ENCODE data around the gene MGAT3. TPM values are rescaled to one million over a fixed set of nuclear protein-coding genes. Genes with fewer than 3 reads are reported as not detected.
"Not testable (repeated sequence)": the region's sequence is repeated elsewhere in the genome, so short reads cannot be mapped to it uniquely, and the experiment has no call there.

The MGAT3 gene
- total and polyA plus RNA-seq, 2 experiments from 2014 or later = 7.0 to 20.0 TPM

DNA sequence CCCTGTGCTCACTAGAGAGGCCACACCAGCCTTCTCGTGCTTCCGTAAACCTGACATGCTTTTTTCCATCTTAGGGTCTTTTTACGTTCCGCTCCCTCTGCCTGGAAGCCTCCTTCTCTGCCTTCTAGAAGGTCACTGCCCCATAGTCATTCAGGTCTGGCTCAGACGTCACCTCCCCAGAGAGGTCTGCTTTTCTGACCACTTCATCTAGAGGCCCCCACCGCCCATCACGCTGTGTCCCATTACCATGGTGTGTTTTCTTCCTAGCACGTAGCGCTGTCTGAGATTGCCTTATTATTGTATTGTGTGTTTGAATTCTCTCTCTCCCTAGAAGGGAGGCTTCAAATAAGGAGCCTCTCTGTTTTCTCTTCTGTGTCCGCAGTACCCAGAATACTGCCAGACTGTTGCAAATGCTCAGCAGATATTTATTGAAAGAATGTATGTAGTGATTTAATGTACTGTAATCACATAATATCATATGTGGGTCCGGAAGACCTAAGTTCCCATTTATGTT lies 47.2 kb upstream of the MGAT3 start:
- Histone ChIP-seq H2AFZ (no peak overlapping the region), H3K27me3 (no peaks in the 10 kb centered on the region), H4K20me1 (ENCODE audit: insufficient read depth, poor library complexity, severe bottlenecking) (no peaks in the 10 kb centered on the region), H3K4me3 (no peak overlapping the region), H3K4me1 (ENCODE audit: insufficient read depth) (no peaks in the 10 kb centered on the region), H3K9me2 (replicated peaks; ENCODE audit: insufficient read depth) (no peaks in the 10 kb centered on the region), H3K36me3 (replicated peaks; ENCODE audit: insufficient read depth, low read depth) (no peaks in the 10 kb centered on the region), H3K4me2 (no peak overlapping the region), H3K79me2 (peaks cover 56% of the 10 kb centered on the region), H3K9me3 (ENCODE audit: low read depth) (no peaks in the 10 kb centered on the region), H3K27ac (no peak overlapping the region)
- no peak for TF ChIP-seq EZH2 (IDR thresholded peaks at IDR 0.05; ENCODE audit: borderline replicate concordance)
- no peak for TF ChIP-seq CTCF (IDR thresholded peaks at IDR 0.05; ENCODE audit: poor library complexity)
- TF ChIP-seq EZH2phosphoT487 (IDR thresholded peaks at IDR 0.05; ENCODE audit: low read depth, severe bottlenecking, unreplicated experiment) = no peak
- WGBS (ENCODE audit: low lambda C conversion rate, missing lambda C conversion rate) = 96% methylated on average over 11 of the region's 11 CpGs
- no peak for DNase-seq (ENCODE audit: low spot score)

DNA sequence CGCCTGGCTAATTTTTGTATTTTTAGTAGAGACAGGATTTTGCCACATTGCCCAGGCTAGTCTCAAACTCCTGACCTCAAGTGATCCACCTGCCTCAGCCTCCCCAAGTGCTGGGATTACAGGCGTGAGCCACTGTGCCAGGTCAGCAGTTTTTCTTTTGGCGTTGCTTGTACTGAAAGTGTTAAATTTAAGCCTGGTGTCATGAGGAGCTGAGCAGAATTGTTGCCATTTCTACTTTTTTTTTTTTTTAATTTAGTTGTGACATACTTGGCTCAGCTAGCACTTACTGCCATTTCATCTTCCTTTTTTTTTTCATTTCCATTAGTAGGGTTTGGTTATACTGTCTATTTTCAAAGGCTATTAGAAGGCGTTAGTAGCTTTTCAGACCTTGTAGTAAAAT lies 46.5 kb upstream of the MGAT3 start:
- Histone ChIP-seq H3K9me2 (replicated peaks; ENCODE audit: insufficient read depth) (no peaks in the 10 kb centered on the region), H3K4me1 (ENCODE audit: insufficient read depth) (no peaks in the 10 kb centered on the region)

DNA sequence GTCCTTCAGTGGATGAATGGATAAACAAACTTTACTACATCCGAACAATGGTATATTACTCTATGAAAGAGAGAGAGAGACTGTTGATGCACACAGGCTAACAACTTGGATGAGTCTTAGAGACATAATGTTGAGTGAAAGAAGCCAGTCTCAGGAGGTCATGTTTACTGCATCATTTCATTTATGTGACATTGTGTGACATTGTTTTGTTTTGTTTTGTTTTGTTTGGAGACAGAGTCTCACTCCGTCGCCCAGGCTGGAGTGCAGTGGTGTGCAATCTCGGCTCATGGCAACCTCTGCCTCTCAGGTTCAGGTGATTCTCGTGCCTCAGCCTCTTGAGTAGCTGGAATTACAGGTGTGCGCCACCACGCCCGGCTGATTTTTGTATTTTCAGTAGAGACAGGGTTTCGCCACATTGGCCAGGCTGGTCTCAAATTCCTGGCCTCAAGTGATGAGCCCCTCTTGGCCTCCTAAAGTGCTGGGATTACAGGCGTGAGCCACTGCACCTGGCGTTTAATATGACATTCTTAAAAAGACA lies 44.9 kb upstream of the MGAT3 start:
- WGBS (ENCODE audit: low lambda C conversion rate, missing lambda C conversion rate) = 92% methylated on average over 11 of the region's 11 CpGs
- H3K36me3 ChIP-seq (replicated peaks; ENCODE audit: insufficient read depth, low read depth); H3K9me3 ChIP-seq (ENCODE audit: low read depth); H3K4me1 ChIP-seq (ENCODE audit: insufficient read depth); H3K4me3 ChIP-seq; H2AFZ ChIP-seq; H3K27me3 ChIP-seq; H3K27ac ChIP-seq; H4K20me1 ChIP-seq (ENCODE audit: insufficient read depth, poor library complexity, severe bottlenecking); DNase-seq (ENCODE audit: low spot score); H3K4me2 ChIP-seq; H3K9me2 ChIP-seq (replicated peaks; ENCODE audit: insufficient read depth): not testable (repeated sequence)
- peaks cover 38% of the 10 kb centered on the region for H3K79me2 ChIP-seq

More for the DNA sequence above, 46.5 kb upstream of the MGAT3 start:
- Histone ChIP-seq H3K27me3 (no peaks in the 10 kb centered on the region), H3K9me3 (ENCODE audit: low read depth) (no peaks in the 10 kb centered on the region), H2AFZ (no peak overlapping the region), H3K79me2 (peaks cover 50% of the 10 kb centered on the region), H3K36me3 (replicated peaks; ENCODE audit: insufficient read depth, low read depth) (no peaks in the 10 kb centered on the region), H4K20me1 (ENCODE audit: insufficient read depth, poor library complexity, severe bottlenecking) (no peaks in the 10 kb centered on the region), H3K4me2 (no peak overlapping the region), H3K27ac (no peak overlapping the region), H3K4me3 (no peak overlapping the region)
- DNase-seq (ENCODE audit: low spot score) = no peak
- WGBS (ENCODE audit: low lambda C conversion rate, missing lambda C conversion rate) = 98% methylated on average over 4 of the region's 4 CpGs
- TF ChIP-seq CTCF (IDR thresholded peaks at IDR 0.05; ENCODE audit: poor library complexity) = no peak
- no peak for TF ChIP-seq EZH2phosphoT487 (IDR thresholded peaks at IDR 0.05; ENCODE audit: low read depth, severe bottlenecking, unreplicated experiment)
- no peak for TF ChIP-seq EZH2 (IDR thresholded peaks at IDR 0.05; ENCODE audit: borderline replicate concordance)

GRCh38 chr22:39413204-39413603 lies 43.6 kb upstream of the MGAT3 start:
- H3K9me3 ChIP-seq (ENCODE audit: low read depth); H4K20me1 ChIP-seq (ENCODE audit: insufficient read depth, poor library complexity, severe bottlenecking); H2AFZ ChIP-seq; H3K27ac ChIP-seq; DNase-seq (ENCODE audit: low spot score); H3K4me1 ChIP-seq (ENCODE audit: insufficient read depth); H3K4me2 ChIP-seq; H3K27me3 ChIP-seq; H3K9me2 ChIP-seq (replicated peaks; ENCODE audit: insufficient read depth); H3K4me3 ChIP-seq; H3K36me3 ChIP-seq (replicated peaks; ENCODE audit: insufficient read depth, low read depth): not testable (repeated sequence)
- H3K79me2 ChIP-seq = peaks cover 26% of the 10 kb centered on the region
- 94% methylated on average over 7 of the region's 7 CpGs for WGBS (ENCODE audit: low lambda C conversion rate, missing lambda C conversion rate)
